ENCODE results near the gene PLCB2. TPM values are rescaled to one million over a fixed set of nuclear protein-coding genes. Genes with fewer than 3 reads are reported as not detected.

PLCB2 gene
- total and polyA plus RNA-seq, 9 of the 15 experiments (the other 6 are each of a cell fraction or from before 2014, with no cell fraction given) = 0.37 to 12.3 (median 8.0) TPM

DNA sequence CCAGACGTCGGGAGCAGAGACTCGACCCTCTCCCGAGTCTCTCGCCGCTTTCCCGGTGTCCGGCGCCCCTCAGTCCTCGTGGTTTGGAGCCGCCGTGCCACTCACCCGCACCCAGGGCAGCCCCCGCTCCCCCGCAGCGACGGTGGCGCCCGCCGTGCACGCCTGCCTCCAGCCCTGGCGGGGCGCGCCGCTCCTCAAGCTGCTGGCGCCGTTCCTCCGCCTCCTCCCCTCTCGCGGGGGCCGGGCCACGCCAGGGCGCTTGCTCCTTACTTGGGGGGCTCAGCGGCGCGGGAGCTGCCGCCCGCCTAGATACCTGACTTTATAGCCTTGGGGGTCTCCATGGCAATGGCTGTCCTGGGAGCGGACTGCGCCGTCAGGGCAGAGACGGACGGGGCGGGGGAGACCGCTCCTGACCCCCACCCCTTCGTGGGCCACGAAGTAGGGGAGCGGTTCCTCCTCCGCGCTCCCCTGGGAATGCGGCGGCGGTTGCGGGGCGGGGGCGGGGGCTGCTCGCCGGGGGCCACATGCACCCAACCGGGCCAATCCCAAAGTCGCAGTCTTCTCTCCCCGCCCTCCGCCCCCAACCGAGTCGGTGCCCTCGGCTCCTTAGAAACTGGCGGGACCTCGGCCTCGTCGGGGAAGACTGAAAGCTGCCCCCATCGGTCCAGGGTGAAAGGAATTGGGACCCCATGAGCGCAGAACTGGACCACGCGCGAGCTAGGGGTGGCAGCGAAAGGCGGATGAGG is 24.7 kb downstream of the PLCB2 start, which contains the start of gene ANKRD63 (continued):
- TF ChIP-seq ZNF436 (CRISPR knock-in tag; IDR thresholded peaks at IDR 0.05) (no peak), NCOA6 (IDR thresholded peaks at IDR 0.05) (peak; percentile 84), FOXA1 (IDR thresholded peaks at IDR 0.05; ENCODE audit: borderline replicate concordance) (no peak), SIN3B (IDR thresholded peaks at IDR 0.05; ENCODE audit: low read depth) (peak; percentile 55; the same call in 1 of the 2 replicates), GTF2F1 (IDR thresholded peaks at IDR 0.05; ENCODE audit: low read depth, low read length) (no peak), POLR2H (tag; IDR thresholded peaks at IDR 0.05; ENCODE audit: low read depth) (no peak), KAT2B (IDR thresholded peaks at IDR 0.05; ENCODE audit: low read depth, low read length) (no peak)
- TF ChIP-seq, protein P1, sequence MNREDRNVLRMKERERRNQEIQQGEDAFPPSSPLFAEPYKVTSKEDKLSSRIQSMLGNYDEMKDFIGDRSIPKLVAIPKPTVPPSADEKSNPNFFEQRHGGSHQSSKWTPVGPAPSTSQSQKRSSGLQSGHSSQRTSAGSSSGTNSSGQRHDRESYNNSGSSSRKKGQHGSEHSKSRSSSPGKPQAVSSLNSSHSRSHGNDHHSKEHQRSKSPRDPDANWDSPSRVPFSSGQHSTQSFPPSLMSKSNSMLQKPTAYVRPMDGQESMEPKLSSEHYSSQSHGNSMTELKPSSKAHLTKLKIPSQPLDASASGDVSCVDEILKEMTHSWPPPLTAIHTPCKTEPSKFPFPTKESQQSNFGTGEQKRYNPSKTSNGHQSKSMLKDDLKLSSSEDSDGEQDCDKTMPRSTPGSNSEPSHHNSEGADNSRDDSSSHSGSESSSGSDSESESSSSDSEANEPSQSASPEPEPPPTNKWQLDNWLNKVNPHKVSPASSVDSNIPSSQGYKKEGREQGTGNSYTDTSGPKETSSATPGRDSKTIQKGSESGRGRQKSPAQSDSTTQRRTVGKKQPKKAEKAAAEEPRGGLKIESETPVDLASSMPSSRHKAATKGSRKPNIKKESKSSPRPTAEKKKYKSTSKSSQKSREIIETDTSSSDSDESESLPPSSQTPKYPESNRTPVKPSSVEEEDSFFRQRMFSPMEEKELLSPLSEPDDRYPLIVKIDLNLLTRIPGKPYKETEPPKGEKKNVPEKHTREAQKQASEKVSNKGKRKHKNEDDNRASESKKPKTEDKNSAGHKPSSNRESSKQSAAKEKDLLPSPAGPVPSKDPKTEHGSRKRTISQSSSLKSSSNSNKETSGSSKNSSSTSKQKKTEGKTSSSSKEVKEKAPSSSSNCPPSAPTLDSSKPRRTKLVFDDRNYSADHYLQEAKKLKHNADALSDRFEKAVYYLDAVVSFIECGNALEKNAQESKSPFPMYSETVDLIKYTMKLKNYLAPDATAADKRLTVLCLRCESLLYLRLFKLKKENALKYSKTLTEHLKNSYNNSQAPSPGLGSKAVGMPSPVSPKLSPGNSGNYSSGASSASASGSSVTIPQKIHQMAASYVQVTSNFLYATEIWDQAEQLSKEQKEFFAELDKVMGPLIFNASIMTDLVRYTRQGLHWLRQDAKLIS (CRISPR knock-in tag; IDR thresholded peaks at IDR 0.05) = no peak
- TF ChIP-seq, protein P2, sequence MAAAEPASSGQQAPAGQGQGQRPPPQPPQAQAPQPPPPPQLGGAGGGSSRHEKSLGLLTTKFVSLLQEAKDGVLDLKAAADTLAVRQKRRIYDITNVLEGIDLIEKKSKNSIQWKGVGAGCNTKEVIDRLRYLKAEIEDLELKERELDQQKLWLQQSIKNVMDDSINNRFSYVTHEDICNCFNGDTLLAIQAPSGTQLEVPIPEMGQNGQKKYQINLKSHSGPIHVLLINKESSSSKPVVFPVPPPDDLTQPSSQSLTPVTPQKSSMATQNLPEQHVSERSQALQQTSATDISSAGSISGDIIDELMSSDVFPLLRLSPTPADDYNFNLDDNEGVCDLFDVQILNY (CRISPR knock-in tag; IDR thresholded peaks at IDR 0.05) = no peak
- TF ChIP-seq, protein P3, sequence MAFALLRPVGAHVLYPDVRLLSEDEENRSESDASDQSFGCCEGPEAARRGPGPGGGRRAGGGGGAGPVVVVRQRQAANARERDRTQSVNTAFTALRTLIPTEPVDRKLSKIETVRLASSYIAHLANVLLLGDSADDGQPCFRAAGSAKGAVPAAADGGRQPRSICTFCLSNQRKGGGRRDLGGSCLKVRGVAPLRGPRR (CRISPR knock-in tag; IDR thresholded peaks at IDR 0.05) = no peak
- TF ChIP-seq, protein P4, sequence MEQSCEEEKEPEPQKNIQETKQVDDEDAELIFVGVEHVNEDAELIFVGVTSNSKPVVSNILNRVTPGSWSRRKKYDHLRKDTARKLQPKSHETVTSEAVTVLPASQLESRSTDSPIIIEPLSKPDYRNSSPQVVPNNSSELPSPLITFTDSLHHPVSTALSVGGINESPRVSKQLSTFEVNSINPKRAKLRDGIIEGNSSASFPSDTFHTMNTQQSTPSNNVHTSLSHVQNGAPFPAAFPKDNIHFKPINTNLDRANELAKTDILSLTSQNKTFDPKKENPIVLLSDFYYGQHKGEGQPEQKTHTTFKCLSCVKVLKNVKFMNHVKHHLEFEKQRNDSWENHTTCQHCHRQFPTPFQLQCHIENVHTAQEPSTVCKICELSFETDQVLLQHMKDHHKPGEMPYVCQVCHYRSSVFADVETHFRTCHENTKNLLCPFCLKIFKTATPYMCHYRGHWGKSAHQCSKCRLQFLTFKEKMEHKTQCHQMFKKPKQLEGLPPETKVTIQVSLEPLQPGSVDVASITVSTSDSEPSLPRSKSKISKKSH (CRISPR knock-in tag; IDR thresholded peaks at IDR 0.05) = no peak
- TF ChIP-seq, protein P5, sequence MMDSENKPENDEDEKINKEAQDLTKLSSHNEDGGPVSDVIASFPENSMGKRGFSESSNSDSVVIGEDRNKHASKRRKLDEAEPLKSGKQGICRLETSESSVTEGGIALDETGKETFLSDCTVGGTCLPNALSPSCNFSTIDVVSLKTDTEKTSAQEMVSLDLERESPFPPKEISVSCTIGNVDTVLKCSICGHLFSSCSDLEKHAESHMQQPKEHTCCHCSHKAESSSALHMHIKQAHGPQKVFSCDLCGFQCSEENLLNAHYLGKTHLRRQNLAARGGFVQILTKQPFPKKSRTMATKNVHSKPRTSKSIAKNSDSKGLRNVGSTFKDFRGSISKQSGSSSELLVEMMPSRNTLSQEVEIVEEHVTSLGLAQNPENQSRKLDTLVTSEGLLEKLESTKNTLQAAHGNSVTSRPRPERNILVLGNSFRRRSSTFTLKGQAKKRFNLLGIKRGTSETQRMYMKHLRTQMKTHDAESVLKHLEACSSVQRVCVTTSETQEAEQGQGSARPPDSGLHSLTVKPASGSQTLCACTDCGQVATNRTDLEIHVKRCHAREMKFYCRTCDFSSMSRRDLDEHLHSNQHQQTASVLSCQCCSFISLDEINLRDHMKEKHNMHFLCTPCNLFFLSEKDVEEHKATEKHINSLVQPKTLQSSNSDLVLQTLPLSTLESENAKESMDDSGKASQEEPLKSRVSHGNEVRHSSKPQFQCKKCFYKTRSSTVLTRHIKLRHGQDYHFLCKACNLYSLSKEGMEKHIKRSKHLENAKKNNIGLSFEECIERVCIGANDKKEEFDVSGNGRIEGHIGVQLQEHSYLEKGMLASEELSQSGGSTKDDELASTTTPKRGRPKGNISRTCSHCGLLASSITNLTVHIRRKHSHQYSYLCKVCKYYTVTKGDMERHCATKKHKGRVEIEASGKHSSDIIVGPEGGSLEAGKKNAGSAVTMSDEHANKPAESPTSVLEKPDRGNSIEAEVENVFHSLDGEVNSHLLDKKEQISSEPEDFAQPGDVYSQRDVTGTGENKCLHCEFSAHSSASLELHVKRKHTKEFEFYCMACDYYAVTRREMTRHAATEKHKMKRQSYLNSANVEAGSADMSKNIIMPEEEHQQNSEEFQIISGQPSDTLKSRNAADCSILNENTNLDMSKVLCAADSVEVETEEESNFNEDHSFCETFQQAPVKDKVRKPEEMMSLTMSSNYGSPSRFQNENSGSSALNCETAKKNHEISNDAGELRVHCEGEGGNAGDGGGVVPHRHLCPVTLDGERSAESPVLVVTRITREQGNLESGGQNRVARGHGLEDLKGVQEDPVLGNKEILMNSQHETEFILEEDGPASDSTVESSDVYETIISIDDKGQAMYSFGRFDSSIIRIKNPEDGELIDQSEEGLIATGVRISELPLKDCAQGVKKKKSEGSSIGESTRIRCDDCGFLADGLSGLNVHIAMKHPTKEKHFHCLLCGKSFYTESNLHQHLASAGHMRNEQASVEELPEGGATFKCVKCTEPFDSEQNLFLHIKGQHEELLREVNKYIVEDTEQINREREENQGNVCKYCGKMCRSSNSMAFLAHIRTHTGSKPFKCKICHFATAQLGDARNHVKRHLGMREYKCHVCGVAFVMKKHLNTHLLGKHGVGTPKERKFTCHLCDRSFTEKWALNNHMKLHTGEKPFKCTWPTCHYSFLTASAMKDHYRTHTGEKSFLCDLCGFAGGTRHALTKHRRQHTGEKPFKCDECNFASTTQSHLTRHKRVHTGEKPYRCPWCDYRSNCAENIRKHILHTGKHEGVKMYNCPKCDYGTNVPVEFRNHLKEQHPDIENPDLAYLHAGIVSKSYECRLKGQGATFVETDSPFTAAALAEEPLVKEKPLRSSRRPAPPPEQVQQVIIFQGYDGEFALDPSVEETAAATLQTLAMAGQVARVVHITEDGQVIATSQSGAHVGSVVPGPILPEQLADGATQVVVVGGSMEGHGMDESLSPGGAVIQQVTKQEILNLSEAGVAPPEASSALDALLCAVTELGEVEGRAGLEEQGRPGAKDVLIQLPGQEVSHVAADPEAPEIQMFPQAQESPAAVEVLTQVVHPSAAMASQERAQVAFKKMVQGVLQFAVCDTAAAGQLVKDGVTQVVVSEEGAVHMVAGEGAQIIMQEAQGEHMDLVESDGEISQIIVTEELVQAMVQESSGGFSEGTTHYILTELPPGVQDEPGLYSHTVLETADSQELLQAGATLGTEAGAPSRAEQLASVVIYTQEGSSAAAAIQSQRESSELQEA (IDR thresholded peaks at IDR 0.05; ENCODE audit: low read depth) = no peak
